ENCODE results near the gene BEND4.
"Not testable (repeated sequence)": the region's sequence is repeated elsewhere in the genome, so short reads cannot be mapped to it uniquely, and the experiment has no call there.

BEND4 gene

GRCh38 chr4:42152507-42153504, at the start of gene BEND4:
TSS of gene BEND4 (minus strand) at chr4:42152655. CDS start at chr4:42152143, 512 bp downstream.
- DNase-seq (ENCODE audit: low read depth in 2 of 2): no peak

GRCh38 chr4:42197341-42197740, 44.9 kb upstream of the BEND4 start:
- DNase-seq (ENCODE audit: low read depth in 2 of 2): no peak

- no peak for DNase-seq (ENCODE audit: low read depth in 2 of 2)
Measured at GRCh38 chr4:42172921-42173320, 20.5 kb upstream of the BEND4 start.

GRCh38 chr4:42172128-42172790, 19.8 kb upstream of the BEND4 start:
- DNase-seq (ENCODE audit: low read depth in 2 of 2): no peak

- no peak for DNase-seq (ENCODE audit: low read depth in 2 of 2)
Measured at GRCh38 chr4:42167709-42168108, 15.3 kb upstream of the BEND4 start.

GRCh38 chr4:42166186-42166585, 13.7 kb upstream of the BEND4 start:
- DNase-seq (ENCODE audit: low read depth in 2 of 2): not testable (repeated sequence)

- DNase-seq (ENCODE audit: low read depth in 2 of 2): no peak
Measured at GRCh38 chr4:42159271-42160001, 7.0 kb upstream of the BEND4 start.

- peak; percentile 15 to 34 for DNase-seq (ENCODE audit: low read depth in 2 of 2)
Measured at GRCh38 chr4:42151568-42152506, 618 bp downstream of the BEND4 start.

- no peak for DNase-seq (ENCODE audit: low read depth in 2 of 2)
Measured at GRCh38 chr4:42150653-42151567, 1.5 kb downstream of the BEND4 start.

- no peak for DNase-seq (ENCODE audit: low read depth in 2 of 2)
Measured at GRCh38 chr4:42149004-42149403, 3.5 kb downstream of the BEND4 start.

GRCh38 chr4:42148425-42148824, 4.0 kb downstream of the BEND4 start:
- no peak for DNase-seq (ENCODE audit: low read depth in 2 of 2)

GRCh38 chr4:42144028-42144427, 8.4 kb downstream of the BEND4 start:
- no peak for DNase-seq (ENCODE audit: low read depth in 2 of 2)

- no peak for DNase-seq (ENCODE audit: low read depth in 2 of 2)
Measured at GRCh38 chr4:42142591-42142990, 9.9 kb downstream of the BEND4 start.

- DNase-seq (ENCODE audit: low read depth in 2 of 2): no peak
Measured at GRCh38 chr4:42136371-42136770, 16.1 kb downstream of the BEND4 start.

- no peak for DNase-seq (ENCODE audit: low read depth in 2 of 2)
Measured at GRCh38 chr4:42133006-42133405, 19.4 kb downstream of the BEND4 start.

GRCh38 chr4:42132099-42132498, 20.4 kb downstream of the BEND4 start:
- no peak for DNase-seq (ENCODE audit: low read depth in 2 of 2)

GRCh38 chr4:42123071-42123644, 29.3 kb downstream of the BEND4 start:
- no peak for DNase-seq (ENCODE audit: low read depth in 2 of 2)

- no peak for DNase-seq (ENCODE audit: low read depth in 2 of 2)
Measured at GRCh38 chr4:42122237-42122636, 30.2 kb downstream of the BEND4 start.

- DNase-seq (ENCODE audit: low read depth in 2 of 2): no peak
Measured at GRCh38 chr4:42119886-42120285, 32.6 kb downstream of the BEND4 start.

- DNase-seq (ENCODE audit: low read depth in 2 of 2): no peak
Measured at GRCh38 chr4:42112846-42113245, 39.6 kb downstream of the BEND4 start.
